ENCODE data around the gene DNAJC18.

DNA sequence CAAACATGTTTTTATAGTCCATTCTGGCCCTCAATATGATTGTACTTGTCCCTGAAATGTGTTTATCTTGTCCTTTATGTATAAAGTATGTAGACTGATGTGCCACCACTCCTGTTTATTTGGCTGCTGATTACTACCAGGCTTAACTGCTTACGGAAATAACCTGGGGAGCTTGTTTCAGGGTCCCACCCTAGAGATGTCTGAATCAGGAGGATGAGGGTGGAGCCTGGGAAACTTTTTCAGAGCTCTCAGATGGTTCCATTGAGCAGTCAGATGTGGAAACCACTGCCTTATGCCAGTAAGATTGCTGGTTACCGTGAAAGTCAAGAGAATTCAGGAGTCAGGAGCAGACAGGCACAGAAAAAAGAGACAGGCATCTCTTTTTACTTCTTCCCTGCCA is 75.4 kb downstream of the DNAJC18 start:
- no peak for TF ChIP-seq ZNF2 (tag by site-specific recombination; IDR thresholded peaks at IDR 0.05)
- TF ChIP-seq GLI4 (tag by site-specific recombination; IDR thresholded peaks at IDR 0.05): no peak
- TF ChIP-seq ZNF473 (tag by site-specific recombination; IDR thresholded peaks at IDR 0.05): no peak
- no peak for TF ChIP-seq ZNF837 (tag by site-specific recombination; IDR thresholded peaks at IDR 0.05)
- TF ChIP-seq, protein P1, sequence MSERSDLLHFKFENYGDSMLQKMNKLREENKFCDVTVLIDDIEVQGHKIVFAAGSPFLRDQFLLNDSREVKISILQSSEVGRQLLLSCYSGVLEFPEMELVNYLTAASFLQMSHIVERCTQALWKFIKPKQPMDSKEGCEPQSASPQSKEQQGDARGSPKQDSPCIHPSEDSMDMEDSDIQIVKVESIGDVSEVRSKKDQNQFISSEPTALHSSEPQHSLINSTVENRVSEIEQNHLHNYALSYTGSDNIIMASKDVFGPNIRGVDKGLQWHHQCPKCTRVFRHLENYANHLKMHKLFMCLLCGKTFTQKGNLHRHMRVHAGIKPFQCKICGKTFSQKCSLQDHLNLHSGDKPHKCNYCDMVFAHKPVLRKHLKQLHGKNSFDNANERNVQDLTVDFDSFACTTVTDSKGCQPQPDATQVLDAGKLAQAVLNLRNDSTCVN (tag by site-specific recombination; optimal IDR thresholded peaks at IDR 0.05): no peak
- TF ChIP-seq, protein P2, sequence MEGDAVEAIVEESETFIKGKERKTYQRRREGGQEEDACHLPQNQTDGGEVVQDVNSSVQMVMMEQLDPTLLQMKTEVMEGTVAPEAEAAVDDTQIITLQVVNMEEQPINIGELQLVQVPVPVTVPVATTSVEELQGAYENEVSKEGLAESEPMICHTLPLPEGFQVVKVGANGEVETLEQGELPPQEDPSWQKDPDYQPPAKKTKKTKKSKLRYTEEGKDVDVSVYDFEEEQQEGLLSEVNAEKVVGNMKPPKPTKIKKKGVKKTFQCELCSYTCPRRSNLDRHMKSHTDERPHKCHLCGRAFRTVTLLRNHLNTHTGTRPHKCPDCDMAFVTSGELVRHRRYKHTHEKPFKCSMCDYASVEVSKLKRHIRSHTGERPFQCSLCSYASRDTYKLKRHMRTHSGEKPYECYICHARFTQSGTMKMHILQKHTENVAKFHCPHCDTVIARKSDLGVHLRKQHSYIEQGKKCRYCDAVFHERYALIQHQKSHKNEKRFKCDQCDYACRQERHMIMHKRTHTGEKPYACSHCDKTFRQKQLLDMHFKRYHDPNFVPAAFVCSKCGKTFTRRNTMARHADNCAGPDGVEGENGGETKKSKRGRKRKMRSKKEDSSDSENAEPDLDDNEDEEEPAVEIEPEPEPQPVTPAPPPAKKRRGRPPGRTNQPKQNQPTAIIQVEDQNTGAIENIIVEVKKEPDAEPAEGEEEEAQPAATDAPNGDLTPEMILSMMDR (tag by site-specific recombination; IDR thresholded peaks at IDR 0.05): no peak
- no peak for TF ChIP-seq ZIC2 (tag by site-specific recombination; IDR thresholded peaks at IDR 0.05)
- TF ChIP-seq, protein P3, sequence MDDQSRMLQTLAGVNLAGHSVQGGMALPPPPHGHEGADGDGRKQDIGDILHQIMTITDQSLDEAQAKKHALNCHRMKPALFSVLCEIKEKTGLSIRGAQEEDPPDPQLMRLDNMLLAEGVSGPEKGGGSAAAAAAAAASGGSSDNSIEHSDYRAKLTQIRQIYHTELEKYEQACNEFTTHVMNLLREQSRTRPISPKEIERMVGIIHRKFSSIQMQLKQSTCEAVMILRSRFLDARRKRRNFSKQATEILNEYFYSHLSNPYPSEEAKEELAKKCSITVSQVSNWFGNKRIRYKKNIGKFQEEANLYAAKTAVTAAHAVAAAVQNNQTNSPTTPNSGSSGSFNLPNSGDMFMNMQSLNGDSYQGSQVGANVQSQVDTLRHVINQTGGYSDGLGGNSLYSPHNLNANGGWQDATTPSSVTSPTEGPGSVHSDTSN (CRISPR knock-in tag; IDR thresholded peaks at IDR 0.05): no peak
- no peak for TF ChIP-seq ZNF121 (tag by site-specific recombination; IDR thresholded peaks at IDR 0.05)
- TF ChIP-seq ZNF184 (tag by site-specific recombination; IDR thresholded peaks at IDR 0.05): no peak
- TF ChIP-seq ZNF274 (IDR thresholded peaks at IDR 0.05; ENCODE audit: low read length): no peak
- no peak for TF ChIP-seq ZNF274 (tag by site-specific recombination; IDR thresholded peaks at IDR 0.05; ENCODE audit: borderline replicate concordance)

Data from HEK293 (cell line).